Activated CD8-positive, alpha-beta memory T cell treated with anti-CD3 and anti-CD28 coated beads for 4 hours (primary cell): Measurements from ENCODE around the gene INTS1.

ENCODE experiments used
- DNase-seq, 2 donors: peaks; one replicate each; pipeline ENCODE4 v3.0.0-alpha.2; 2020; ENCODE audit warnings: low read depth in 2 of 2

INTS1 gene

DNA sequence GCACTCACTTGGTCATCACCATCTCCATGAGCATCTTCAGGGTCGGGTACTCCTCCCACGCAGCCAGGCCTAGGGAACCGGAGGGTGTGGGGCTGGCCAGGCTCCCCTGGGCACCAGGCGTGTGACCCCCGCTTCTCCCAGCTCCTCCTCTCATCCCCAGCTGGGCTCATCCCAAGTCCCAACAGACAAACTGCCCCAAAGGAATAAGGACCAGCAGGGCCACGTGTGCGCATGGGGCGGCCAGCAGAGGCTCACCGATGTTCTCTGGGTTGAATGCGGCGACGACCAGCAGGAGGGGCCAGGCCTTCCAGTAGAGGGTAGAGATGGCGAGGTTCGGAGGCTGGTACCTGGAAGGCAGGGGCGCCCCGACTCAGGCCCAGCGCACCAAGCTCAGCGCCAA is 14.9 kb downstream of the INTS1 start:
- DNase-seq, result no peak

DNA sequence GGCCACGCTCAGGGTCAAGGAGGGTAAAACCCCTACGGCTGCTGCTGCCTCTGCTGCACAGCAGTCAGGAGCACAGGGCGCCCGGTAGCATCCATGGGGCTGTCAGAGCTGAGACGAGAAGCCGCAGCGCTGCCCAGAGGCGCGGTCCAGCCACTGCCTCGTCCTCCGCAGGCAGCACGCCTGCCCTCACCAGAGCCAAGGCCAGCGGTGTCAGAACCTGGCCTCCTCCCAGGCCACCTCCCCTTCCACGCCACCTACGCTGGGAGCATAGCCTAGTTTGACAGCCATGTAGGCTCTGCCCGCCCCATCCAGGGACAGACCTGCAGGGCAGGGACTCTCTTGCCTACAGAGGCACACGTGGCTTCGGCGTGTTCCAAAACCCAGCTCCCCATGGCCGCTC is 16.2 kb downstream of the INTS1 start:
- DNase-seq, result no peak

DNA sequence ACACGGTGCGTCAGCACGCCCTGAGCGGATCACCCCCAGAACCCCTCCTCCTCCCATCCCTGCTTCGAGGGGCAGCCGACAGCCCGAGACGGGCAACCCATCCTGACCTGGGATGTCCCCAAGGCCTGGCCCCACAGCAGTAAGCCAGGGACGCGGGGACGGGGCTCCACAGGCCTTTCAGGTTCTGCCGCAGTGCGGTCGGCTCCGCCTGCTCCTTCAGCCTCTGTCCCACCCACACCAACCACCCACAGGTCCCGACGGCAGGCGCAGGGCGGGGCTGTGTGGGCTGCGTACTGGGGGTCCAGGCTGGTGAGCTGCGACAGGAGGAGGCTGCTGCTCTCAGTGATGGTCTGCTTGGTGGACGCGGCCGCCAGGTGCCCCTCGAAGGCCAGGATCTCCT is 16.7 kb downstream of the INTS1 start:
- DNase-seq, result no peak

DNA sequence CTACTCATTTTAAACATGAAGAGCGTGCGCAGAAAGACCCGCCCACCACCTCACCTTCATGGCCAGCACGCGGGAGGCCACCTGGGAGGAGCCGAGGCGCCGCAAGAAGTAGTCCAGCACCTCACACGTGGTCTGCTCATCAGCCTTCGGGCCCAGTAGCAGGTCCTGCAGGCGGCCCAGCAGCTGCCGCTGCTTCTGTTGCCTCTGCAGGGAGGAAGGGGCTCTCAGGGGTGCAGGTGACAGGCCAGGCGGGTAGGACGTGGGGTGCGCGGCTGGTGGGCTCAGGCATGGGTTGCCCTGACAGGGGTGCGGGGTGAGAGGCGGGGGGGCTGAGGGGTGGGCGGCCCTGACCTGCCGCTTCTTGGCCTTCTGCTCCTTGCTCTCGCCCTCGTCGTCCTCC is 17.6 kb downstream of the INTS1 start:
- DNase-seq, result no peak

DNA sequence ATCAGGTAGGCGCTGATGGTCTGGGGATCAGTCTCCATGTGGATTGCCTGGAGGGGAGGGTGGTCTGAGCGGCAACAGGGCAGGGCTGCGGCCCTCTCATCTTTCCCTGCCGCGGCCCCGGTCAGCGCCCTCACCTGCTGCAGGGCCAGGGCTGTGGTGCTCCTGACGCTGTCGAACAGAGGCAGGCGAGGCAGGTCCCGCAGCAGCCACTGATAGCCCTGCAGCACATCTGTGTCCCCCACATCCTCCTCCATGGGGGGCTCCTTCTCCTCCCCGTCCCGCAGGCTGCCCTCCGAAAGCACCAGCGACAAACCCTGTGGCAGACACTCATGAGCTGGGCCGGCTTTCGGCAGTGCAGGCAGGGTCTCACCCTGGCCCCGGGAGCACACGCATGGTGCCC is 19.0 kb downstream of the INTS1 start:
- no peak for DNase-seq

DNA sequence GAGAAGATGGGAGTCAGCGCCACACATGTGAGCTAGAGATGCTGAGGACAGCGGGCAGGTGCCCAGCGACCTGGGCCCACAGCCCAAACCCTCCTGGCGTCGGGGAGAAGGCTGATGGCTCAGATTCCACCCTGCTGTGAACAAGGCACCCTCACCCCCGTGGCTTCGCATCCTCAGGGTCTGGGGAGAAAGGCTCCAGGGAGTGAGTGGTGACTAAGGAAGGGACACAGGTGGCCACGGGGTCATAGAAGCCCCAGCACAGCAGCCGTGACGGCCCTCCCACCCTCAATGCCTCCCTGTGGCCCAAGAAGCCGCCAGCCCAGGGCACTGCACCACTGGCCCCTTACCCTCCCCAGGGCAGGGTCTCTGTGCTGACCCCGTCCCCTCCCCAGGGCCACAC is 19.6 kb downstream of the INTS1 start:
- DNase-seq, result no peak

DNA sequence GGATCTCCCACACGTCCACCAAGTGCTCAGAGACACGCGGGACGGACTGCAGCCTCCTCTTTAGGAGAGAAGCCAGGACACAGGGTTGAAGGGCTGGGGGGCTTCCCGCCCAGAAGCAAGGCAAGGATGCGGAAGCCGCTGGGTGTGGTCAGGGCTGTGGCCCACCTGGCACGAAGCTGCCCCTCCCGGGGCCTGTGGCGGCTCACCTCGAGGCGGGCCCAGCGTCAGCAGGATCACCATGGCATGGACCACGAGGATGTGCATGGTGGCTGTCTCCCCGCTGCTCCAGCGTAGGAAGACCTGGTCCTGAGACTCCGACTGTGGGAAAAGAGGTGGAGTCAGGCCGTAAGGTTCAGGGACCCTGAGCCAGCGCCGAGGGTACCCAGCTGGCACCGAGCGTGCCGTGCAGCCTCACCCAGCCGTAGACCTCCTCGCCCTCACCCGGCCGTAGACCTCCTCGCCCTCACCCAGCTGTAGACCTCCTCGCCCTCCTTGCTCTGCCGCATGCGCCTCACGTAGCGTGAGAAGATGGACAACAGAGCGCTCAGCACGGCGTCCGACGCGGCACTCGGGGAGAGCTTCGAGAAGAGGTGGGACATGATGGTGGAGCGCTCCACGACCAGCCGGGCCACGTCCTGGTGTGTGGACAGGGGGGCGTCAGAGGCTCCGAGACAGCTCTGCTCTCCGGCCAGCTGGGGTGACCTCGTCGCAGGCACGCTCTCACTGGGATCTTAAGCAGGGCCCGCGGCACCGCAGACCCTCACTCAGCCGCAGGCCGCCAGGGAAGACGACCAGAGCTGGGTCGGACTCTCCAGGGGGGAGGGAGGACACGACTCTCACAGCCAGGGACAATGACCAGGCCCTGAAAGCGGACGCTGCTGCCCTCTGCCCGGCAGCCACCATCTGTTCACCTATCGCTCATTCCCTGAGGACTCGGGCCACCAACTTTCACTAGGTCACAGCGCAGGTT is 20.4 kb downstream of the INTS1 start:
- DNase-seq, result no peak

DNA sequence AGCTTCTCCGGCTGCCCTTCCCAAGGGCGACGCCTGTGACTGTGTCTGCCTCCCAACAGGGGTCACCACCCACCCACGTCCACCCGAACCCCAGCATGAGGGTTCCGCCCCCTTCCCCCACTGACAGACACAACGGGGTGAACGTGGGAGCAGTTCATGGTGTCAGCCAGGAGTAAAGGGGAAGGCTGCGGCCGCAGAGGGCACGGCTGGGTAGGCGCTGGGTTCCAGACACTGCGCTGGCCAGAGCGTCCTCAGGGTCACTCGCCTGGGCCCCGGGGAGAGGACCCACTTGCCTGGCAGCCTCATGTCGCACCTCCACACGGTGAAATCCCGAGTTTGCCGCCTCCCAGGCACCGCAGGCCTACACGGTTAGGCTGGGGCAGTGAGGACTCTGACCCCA is 21.1 kb downstream of the INTS1 start:
- no peak for DNase-seq

DNA sequence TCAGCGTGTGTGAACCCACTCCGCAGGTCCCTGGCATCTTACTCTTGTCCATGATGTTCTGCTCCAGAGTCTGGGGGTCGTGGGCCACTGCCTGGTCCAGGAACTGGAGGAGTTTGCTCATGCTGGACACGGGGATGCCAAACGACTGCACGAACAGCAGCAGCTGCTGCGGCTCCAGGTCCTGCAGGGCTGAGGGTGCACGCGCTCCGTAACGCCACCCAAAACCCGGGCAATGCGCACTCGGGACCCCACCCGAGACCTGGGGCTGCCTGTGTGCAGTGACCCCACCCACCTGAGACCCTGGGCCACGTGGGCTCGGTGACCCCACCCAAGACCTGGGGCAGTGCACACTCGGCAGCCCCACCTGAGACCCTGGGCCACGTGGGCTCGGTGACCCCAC is 22.9 kb downstream of the INTS1 start:
- DNase-seq, result no peak

DNA sequence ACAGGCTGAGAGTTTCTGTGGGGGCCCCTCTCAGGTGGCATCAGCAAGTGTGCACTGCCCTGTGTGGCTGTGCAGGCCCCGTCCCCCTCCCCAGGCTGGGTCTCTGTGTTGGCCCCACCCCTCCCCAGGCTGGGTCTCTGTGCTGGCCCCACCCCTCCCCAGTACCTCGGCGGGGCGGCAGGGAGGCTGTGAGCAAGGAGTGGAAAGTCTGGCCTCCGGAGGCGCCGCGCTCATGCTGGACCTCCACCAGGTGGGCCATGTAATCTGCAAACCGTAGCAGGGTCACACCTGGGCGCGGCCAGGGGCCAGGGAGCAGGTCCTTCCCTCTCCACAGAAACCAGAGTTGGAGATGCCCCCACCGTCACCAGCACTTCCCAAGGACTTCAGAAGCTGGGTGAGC is 23.5 kb downstream of the INTS1 start:
- DNase-seq, result no peak

DNA sequence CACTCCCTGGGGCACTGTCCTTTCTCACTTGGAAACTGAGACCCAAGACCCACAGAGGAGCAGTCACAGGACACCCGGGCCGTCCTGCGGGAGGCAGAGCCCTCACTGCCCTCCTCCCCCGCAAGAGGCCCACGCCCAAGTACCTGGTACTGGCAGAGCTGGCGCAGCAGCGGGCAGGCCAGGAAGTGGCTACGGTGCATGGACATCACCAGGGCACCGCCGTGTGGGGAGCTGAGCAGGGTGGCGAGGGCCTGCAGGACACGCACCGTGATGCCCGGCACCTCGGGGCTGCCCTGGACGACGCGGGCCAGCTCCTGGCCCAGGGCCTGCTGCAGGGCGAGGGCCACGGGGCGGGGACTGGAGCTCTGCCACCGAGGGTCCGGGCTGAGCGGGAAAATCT is 24.9 kb downstream of the INTS1 start:
- no peak for DNase-seq

DNA sequence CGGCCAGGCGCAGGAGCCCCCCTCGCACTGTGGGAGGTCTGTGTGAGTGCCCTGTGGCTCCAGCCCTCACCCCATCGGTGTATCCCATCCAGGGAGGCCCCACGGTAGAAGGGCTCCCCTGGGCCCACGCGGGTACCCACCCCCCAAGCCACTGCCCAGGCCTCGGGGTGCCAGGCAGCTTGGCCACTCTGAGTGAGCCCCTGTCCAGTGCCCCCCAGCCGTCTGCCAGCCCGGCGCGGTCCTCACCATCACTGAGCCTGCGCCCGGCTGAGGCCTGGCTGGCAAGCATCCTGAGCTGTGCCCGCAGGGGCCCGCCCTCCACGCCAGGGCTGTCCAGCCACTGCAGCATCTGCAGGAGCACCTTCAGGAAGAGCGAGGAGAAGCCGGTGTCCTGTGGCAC is 25.7 kb downstream of the INTS1 start:
- no peak for DNase-seq

DNA sequence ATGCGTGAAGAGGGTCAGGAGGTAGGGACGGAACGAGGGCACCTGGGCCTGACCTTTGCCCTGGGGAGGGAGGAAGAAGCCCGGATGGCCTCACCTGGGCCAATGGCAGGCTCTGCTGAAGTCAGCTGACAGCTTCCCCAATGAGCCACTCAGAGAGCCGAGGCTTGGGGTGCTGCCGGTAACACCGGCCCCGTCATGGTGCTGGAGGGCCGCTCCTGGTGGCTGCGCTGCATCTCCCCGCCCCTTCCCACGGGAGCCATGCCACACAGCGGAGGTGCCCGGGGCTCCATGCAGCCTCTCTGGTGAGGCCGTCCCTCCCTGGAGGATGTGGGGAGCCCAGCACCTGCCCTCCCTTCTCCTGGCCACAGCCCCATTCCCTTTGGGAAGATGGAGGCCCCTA is 27.3 kb downstream of the INTS1 start:
- DNase-seq, result no peak

DNA sequence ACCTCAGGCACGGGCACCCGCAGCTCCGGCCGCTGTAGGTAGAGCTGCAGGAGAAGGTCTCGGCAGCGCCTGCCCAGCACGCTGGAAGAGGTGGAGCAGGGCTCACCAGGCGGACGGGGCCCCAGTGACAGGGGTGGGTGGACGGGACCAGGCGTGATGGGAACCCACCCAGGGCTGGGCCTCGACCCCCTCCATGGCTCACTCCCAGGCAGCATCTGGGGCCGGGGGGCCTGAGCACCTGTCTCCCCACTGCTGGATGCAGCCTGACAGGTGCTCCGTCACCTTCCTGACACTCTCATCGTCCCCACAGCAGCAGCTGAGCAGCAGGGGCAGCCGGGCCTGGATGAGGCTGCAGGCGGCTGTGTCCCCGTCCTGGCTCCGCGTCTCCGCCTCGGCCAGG is 28.2 kb downstream of the INTS1 start:
- DNase-seq, result no peak

DNA sequence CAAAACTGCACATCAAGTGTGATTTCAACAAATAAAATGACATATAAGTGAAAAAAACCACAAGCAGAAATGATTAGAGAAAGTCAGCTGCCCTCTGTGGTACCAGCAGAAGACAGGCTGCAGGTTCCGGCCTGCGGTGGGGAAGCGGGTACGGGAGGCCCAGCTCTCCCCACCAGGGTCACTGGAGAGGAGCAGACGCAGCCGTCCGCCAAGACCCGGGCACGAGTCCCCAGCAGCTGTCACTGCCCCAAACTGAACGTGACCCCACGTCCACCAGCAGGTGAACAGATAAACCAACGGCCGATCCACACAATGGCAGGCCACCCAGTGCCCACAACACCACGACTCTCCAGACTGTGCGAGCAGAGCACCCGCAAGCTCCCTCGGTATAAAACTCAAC is 28.8 kb downstream of the INTS1 start:
- DNase-seq, result no peak

DNA sequence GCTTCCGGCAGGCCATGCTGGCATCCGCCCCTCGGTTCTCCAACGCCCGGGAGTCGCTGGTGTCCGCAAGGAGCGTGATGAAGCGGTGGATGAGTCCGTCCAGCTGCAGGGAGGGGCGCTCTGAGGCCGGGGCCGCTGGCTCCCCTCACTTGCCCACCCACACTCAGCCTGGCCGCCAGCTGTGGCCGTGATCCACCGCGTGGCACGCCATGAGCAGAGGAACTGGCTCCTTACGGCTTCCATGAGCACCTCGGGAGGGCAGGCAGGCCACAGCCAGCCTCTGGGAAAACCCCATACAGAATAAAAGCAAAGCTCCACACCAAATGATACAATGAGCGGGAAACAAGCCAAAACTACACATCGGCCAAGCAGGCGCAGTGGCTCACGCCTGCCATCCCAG is 29.5 kb downstream of the INTS1 start:
- DNase-seq, result no peak

DNA sequence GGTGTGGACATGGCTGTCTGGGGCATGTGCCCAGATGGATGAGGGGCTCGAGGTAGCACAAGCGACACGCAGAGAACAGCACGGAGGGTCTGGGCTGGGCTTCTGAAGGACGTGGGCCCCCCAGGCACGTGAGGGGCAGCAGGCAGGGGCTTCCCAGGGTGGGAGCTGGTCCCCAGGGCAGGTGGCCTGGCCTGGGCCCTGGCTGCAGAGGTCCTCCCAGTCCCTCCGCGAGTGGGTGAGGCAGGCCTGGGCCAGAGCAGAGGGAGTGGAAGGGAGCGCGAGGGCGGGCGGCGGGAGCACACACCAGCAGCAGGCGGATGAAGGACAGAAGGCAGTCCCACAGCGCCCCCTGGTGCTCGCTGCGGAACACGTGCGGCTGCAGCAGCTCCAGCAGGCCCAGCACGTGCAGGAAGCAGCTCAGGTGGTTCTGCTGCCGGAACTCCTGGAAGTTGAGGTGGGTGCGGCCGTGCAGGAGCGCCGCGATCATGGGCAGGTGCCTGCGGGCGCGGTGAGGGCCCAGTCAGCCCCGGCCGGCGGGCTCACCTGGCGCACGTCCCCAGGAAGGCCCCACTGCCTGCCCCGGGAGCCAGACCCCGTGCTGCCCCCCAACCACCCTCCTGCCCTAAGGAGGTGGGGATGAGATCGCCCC is 30.2 kb downstream of the INTS1 start:
- peak; percentile 65 to 67 for DNase-seq

DNA sequence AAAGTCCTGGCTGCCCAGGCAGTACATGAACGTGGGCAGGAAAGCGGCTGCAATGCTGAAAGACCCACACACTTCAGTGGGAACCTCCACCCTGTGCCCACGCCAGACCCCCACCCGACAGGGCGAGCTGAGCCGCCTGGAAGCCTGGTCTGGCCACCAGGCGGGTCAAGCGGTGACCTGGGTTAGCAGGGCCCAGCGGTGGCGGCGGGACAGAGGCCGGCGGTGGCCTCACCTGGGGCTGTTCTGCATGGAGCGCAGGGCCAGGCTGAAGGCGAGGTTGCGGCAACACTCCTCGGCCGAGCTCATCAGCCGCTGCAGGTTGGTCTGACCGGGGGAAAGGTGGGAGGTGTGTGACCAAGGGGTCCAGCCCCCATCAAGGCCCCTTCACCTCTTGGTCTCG is 33.3 kb downstream of the INTS1 start:
- DNase-seq, result no peak

DNA sequence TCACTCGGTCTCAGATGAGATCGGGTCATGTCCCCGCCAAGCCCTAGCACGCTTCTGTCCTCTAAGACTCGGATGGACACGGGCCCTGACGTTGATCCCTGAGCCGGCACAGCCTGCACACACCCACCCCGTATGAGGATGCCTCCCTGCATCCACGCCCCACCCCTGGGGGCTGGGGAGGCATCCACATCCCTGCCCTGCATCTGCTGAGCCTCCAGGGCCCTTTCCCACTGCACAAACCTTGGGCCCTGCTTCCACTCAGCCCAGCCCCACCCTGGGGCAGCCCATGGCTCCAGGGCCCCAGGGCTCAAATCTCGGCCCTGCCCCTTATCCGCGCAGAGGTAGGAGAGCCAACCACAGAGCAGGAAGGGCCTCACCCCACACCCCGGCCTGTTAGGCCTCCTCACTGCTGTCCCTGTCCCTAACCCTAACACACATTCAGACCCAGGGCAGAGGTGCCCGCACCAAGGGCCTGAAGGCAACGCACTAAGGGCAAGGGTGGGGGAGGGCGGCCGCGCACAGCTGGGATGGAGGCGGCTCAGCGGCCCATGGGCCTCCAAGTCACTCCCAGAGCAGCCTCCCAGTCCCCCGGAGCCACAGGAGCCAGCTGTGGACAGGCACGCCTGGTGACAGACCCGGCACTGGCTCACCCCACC is 35.4 kb downstream of the INTS1 start:
- no peak for DNase-seq

DNA sequence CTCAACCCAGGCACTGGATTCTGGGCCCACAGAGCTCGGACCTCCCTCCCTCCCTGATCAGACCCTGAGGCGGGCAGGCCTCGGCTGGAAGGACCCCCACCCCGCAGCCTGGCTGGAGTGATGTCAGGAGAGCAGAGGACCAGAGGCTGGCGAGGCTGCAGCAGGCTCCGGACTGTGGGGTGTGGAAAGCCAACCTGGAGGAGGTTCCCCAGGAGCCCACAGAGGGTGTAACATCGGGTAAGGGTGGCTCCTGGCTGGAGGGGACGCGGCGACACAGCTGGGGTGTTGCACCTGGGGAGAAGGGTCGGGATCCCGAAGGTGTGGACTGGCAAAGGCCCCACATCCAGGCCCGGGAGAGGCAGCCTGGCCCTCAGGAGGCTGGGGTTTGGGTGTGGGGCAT is 36.0 kb downstream of the INTS1 start:
- DNase-seq, result no peak

DNA sequence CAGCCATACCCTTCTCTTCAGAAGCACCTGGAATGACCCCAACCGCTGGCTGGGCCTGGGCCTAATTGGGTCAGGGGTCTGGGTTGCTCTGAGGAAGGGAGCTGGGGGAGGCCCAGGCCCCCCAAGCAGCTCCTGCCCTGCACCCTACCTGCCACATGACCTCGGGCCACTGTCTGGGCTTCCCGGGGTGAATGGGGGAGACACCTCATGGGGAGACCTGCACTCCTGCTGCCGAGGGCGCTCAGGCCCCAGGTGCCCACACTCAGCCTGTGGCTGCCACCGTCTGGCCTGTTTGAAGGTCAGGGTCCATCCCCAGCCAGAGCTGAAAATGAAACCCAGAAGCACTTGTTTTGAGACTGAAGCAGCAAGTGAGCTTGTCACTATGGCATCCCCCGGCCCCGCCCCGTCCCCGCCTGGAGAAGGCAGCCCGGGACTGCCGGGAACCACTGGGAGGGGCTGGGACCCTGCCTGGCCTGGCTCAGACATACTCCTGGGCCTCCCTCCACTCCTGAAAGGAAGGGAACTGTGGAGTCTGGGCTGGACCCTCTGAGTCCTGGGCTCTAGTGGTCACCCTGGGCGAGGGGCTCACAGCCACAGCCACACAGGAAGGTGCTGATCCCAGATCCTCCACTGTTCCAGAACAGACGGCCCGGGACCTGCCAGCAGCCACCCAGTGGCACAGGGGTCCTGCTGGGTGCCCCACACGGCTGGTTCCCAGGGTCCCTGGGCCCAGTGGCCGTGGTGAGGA is 37.5 kb downstream of the INTS1 start:
- no peak for DNase-seq

DNA sequence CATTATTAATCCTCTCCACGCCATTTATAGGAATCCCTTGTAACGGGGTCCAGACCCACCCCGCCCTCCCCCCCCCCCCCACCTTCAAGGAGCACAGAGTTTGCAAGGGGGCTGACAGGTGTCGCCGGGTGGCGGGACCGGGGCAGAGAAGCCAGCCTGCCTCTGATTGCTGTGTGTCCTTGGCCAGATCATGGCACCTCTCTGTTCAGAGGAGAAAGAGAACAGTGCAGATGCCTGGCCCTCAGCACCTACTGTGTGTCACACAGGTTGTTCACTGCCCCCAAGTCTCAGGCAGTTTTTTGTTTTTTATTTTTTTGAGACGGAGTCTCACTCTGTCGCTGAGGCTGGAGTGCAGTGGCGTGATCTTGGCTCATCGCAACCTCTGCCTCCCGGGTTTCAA is 39.5 kb downstream of the INTS1 start:
- DNase-seq, result no peak
